HepG2 (cell line): Measurements from ENCODE around the gene HYAL1. TPM values are rescaled to one million over a fixed set of nuclear protein-coding genes. Genes with fewer than 3 reads are reported as not detected.

ENCODE experiments used
- AGO2 ChIP-seq: fragments of 200-400 bp; formaldehyde crosslinking; optimal IDR thresholded peaks from 2 replicates; pipeline ENCODE3; 2017; ENCODE audit warnings: mild to moderate bottlenecking, low read depth, low read length, moderate library complexity
- BCL3 ChIP-seq: sonication (generic); formaldehyde crosslinking; IDR thresholded peaks from 2 replicates; pipeline ENCODE4 v1.5.1; 2020; ENCODE audit warnings: mild to moderate bottlenecking, missing genetic modification reagents, moderate library complexity
- CBX5 ChIP-seq: sonication (generic); formaldehyde crosslinking; IDR thresholded peaks from 2 replicates; pipeline ENCODE4 v1.4.0; 2020; ENCODE audit warnings: missing genetic modification reagents, borderline replicate concordance
- HOXA7 ChIP-seq: sonication (generic); formaldehyde crosslinking; IDR thresholded peaks from 2 replicates; pipeline ENCODE4 v1.8.1; 2022; ENCODE audit warnings: mild to moderate bottlenecking, missing genetic modification reagents, moderate library complexity
- IRX3 ChIP-seq: sonication (generic); formaldehyde crosslinking; IDR thresholded peaks from 2 replicates; pipeline ENCODE4 v1.8.1; 2023; ENCODE audit warnings: mild to moderate bottlenecking, low read depth, missing genetic modification reagents, borderline replicate concordance
- JUNB ChIP-seq: sonication (generic); formaldehyde crosslinking; IDR thresholded peaks from 2 replicates; pipeline ENCODE4 v1.8.0; 2022; ENCODE audit warnings: missing genetic modification reagents, mild to moderate bottlenecking, borderline replicate concordance
- MNT ChIP-seq: fragments of 450-650 bp; IDR thresholded peaks from 2 replicates; pipeline ENCODE4 v1.6.1; 2016
- POLR2G ChIP-seq: fragments of 200-400 bp; formaldehyde crosslinking; IDR thresholded peaks from 2 replicates; pipeline ENCODE4 v1.6.1; 2018; ENCODE audit warnings: mild to moderate bottlenecking, low read depth, low read length, moderate library complexity
- RBM22 ChIP-seq: fragments of 200-400 bp; formaldehyde crosslinking; optimal IDR thresholded peaks from 2 replicates; pipeline ENCODE3; 2017; ENCODE audit warnings: mild to moderate bottlenecking, low read length, moderate library complexity
- SCMH1 ChIP-seq: sonication (generic); formaldehyde crosslinking; IDR thresholded peaks from 2 replicates; pipeline ENCODE4 v1.9.0; 2021; ENCODE audit warnings: missing genetic modification reagents, mild to moderate bottlenecking, borderline replicate concordance
- SETDB1 ChIP-seq: sonication (generic); formaldehyde crosslinking; IDR thresholded peaks from 2 replicates; pipeline ENCODE4 v1.5.1; 2020; ENCODE audit warnings: missing genetic modification reagents, mild to moderate bottlenecking, borderline replicate concordance
- STAT5B ChIP-seq: sonication (generic); formaldehyde crosslinking; IDR thresholded peaks from 2 replicates; pipeline ENCODE4 v1.4.0; 2020; ENCODE audit warnings: missing genetic modification reagents
- TBP ChIP-seq: sonication (generic); formaldehyde crosslinking; IDR thresholded peaks from 2 replicates; pipeline ENCODE4 v1.5.0; 2020; ENCODE audit warnings: missing genetic modification reagents
- TOE1 ChIP-seq: sonication (generic); formaldehyde crosslinking; IDR thresholded peaks from 2 replicates; pipeline ENCODE4 v1.4.0; 2020; ENCODE audit warnings: mild to moderate bottlenecking, missing genetic modification reagents
- TP53 ChIP-seq: sonication (generic); formaldehyde crosslinking; conservative IDR thresholded peaks from 2 replicates; pipeline ENCODE4 v1.4.0; 2020; ENCODE audit warnings: missing genetic modification reagents
- WIZ ChIP-seq: sonication (generic); formaldehyde crosslinking; IDR thresholded peaks from 2 replicates; pipeline ENCODE4 v1.5.1; 2020; ENCODE audit warnings: mild to moderate bottlenecking, missing genetic modification reagents
- ZFAT ChIP-seq: sonication (generic); formaldehyde crosslinking; conservative IDR thresholded peaks from 2 replicates; pipeline ENCODE4 v1.8.1; 2023; ENCODE audit warnings: missing genetic modification reagents, inconsistent platforms
- ZNF234 ChIP-seq: sonication (generic); formaldehyde crosslinking; conservative IDR thresholded peaks from 2 replicates; pipeline ENCODE4 v1.5.1; 2020; ENCODE audit warnings: mild to moderate bottlenecking, missing genetic modification reagents
- ZNF33A ChIP-seq: sonication (generic); formaldehyde crosslinking; IDR thresholded peaks from 2 replicates; pipeline ENCODE4 v1.5.1; 2020; ENCODE audit warnings: missing genetic modification reagents, mild to moderate bottlenecking, moderate library complexity, borderline replicate concordance
- ZNF609 ChIP-seq: sonication (generic); formaldehyde crosslinking; IDR thresholded peaks from 2 replicates; pipeline ENCODE4 v1.4.0; 2020; ENCODE audit warnings: mild to moderate bottlenecking, missing genetic modification reagents, borderline replicate concordance
- ZNF674 ChIP-seq: sonication (generic); formaldehyde crosslinking; IDR thresholded peaks from 2 replicates; pipeline ENCODE4 v1.5.0; 2020; ENCODE audit warnings: low read depth, mild to moderate bottlenecking, missing genetic modification reagents
- ZSCAN20 ChIP-seq: sonication (generic); formaldehyde crosslinking; IDR thresholded peaks from 2 replicates; pipeline ENCODE4 v1.4.0; 2020; ENCODE audit warnings: missing genetic modification reagents, mild to moderate bottlenecking, borderline replicate concordance
- polyA plus RNA-seq, 8 experiments: library from polyadenylated mRNA; depleted of rRNA in 3 of 8; stranded (reverse) in 7 of 8; unstranded in 1 of 8; fragments of >200 nt; fragmentation: Illumina TruSeq in 4 of 8; extraction: Trizol in 4 of 8; gene quantifications; 2 replicates each; pipeline versions ENCODE4 v1.2.1 to v1.2.3, GENCODE V29; 2011 to 2016; ENCODE audit warnings: low read depth in 4 of 8, missing spikeins in 1 of 8, mixed read lengths in 1 of 8; ENCODE audit not compliant: insufficient read depth in 1 of 8
- total RNA-seq, 5 experiments: library from RNA; depleted of rRNA; stranded (reverse); fragments of >200 nt; fragmentation: Illumina TruSeq; extraction: Trizol; gene quantifications; 2 replicates each; pipeline ENCODE4 v1.2.3, GENCODE V29; 2016; ENCODE audit warnings: low read depth in 1 of 5

The HYAL1 gene
- total and polyA plus RNA-seq, 2 of the 13 experiments (the other 11 are each of a cell fraction or from before 2014, with no cell fraction given), result 76.5 to 193 TPM

- TF ChIP-seq BCL3 (CRISPR knock-in tag) (no peak), RBM22 (no peak), SETDB1 (CRISPR knock-in tag) (peak; percentile 85), ZNF674 (CRISPR knock-in tag) (no peak), TBP (CRISPR knock-in tag) (no peak), TOE1 (CRISPR knock-in tag) (no peak), ZFAT (CRISPR knock-in tag) (no peak), AGO2 (no peak), HOXA7 (CRISPR knock-in tag) (no peak), WIZ (CRISPR knock-in tag) (no peak), IRX3 (CRISPR knock-in tag) (no peak), POLR2G (no peak), ZSCAN20 (no peak), ZNF609 (CRISPR knock-in tag) (no peak), TP53 (CRISPR knock-in tag) (no peak), SCMH1 (CRISPR knock-in tag) (no peak), JUNB (CRISPR knock-in tag) (no peak), ZNF234 (0 out of 2 replicates have a peak, but pooled peaks have one; percentile 54), ZNF33A (no peak), STAT5B (CRISPR knock-in tag) (no peak), MNT (no peak), CBX5 (no peak)
These were observed 46.8 kb upstream of the HYAL1 start (continued) for GRCh38 chr3:50350213-50350526.
